GM18907 (cell line): ENCODE results near the gene NOD1.
"Not testable (repeated sequence)": the region's sequence is repeated elsewhere in the genome, so short reads cannot be mapped to it uniquely, and the experiment has no call there.

Experiments used
- ATAC-seq: cut with Tn5 transposase; IDR thresholded peaks from one replicate; pipeline ENCODE4 v1.9.1; 2021; ENCODE audit warnings: mild to moderate bottlenecking, moderate library complexity; ENCODE audit not compliant: unreplicated experiment

The NOD1 gene

DNA sequence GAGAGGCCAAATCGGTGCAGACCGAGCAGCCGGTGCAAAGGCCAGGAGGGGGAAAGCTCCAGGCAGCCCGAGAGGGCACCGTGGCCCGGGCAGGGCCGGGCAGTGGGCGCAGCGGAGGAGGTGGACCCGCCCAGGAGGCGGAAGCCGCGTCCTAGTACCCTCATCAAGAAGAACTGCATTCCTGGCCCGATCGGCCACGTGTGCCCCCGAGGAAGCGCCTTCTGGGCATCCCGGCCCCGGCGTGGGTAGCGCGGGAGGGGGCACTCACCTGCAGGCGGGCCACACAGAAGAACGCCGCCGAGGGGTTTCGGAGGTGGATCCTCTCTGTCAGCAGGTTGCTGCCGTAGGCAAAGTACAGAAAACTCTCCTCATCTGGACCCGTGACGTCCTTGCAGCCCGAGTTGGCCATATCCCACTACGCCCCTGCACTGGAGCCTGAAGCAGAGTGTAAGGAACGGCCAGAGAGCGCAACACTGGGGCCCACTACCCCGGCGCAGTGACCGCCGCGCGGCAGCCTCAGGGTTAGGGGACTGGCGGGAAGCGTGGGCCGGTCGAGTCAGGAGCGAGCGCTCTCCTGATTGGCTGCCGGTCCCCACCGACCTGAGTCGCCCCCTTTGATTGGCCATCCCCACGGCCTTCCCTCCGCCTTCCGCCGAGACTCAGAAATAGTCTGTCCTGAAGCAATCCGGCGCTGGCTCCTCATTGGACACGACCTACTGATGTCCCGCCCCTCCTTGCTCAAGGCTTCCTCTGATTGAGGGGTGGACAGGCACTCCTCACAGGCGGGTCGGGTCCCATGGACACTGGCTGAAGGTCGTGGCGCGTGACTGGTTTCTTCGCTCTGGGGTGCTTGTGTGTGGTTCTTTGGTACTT lies 26.0 kb upstream of the NOD1 start, which contains the start of gene GGCT:
Gene GGCT, minus strand, starts transcription at position 529 of the 873 bp plus-strand sequence. Its CDS starts 120 bp downstream, at position 409.
- peak; percentile 99 for ATAC-seq

DNA sequence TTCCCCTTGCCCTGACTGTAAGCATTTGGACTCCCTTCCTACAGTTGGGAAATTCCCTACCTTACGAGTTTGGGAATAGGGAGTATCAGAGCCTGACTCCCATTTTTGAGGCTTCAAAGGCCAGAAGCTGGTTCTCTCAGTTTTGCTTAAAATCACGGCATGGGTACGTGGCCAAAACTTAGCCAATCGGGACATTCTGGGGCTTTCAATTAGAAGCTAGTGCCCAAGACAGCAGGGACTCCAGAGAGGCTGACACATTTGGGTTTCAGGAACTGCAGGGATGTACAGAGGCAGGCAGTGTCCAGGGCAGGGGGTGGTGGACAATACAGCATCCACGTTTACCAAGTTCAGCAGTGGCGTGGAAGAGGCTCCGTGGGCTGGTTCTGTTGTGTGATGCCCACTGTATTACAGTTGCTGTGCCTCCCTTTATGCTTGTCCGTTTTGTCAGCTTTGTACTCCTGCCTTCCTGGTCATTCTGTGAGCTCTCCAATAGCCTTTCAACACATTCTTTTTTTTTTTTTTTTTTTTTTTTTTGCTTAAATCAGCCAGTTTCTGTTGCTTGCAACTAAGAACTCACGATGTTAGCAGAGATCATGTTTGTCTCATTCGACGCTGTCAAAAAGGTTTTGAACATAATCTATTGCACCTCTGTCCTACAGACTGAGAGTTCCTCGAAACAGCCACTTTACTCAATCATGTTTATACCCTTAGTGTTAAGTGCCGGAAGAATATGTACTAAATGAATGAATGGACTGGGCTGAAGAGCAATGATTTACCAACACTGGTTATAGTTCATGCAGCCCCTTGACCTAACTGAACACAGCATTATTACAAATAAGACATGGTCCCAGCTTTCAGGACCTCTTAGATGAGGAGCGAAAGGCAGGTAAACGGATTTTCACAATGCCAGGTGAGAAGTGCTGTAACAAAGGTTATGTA lies 25.0 kb upstream of the NOD1 start:
- no peak for ATAC-seq

DNA sequence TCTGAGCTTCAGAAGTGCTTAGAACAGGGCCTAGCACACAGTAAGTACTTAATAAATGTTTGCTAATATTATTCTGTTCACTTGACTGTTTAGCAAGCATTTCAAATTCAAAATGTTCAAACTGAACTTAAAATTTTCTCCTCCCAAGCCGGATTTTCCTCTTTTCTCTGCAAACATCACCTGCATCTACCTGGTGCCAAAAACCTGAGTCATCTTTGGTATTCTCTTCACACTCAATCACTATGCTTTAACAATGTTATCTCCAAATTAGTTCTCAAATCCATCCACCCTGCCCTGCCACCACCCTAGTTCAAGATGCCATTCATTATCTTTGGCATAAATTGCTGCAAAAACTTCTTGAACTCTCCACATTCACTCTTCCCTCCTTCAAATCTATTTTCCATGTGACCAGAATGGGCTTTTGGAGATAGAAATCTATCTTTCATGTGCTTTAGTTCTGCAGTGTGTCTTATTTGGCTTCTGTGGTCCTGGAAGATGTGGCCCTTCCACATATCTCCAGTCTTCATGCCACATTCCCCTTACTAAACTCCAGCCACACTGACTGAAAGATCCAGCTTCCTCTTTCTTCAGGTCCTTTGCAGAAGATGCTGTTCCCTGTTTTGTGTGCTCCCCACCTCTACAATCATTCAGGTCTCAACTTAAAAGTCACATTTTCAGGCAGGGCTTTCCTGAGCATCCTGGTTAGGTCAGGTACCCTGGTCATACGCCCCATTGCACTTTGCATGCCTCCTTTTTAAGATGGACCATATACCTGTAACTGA lies 24.1 kb upstream of the NOD1 start:
- ATAC-seq, result no peak

DNA sequence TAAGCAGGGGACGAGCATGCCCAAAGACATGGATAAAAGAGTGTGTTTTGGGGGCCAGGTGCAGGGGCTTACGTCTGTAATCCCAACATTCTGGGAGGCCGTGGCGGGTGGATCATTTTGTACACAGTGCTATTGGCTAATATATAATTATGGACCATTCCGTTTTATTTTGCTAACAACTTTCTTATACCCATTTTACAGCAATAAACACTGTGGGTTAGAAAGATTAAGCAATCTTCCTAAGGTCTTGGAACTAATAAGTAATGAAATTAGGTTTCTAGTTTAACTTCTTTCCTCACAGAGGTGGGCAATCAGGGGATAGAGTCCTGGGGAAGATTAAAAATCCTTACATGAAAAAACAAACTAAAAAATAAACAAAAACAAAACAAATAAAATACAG lies 22.7 kb upstream of the NOD1 start:
- no peak for ATAC-seq

DNA sequence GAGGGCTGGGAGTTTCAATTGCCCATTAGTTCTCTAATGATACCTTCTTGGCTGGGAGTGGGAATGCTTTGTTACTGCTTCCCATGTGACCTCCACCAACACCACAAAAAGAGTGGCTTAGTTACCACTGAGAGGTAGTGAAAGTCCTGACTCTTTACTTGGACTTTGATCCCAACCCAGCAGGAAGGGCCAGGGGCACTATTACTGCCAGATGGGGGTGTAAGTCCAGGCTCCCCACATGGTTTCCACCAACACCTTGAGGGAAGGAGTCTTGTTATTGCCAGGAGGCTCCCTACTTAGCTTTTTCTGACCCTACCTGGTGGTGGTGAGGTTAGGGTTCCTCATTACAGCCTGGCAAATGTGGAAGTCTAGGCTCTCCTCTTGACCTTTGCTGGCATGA lies 14.6 kb upstream of the NOD1 start:
- no peak for ATAC-seq

DNA sequence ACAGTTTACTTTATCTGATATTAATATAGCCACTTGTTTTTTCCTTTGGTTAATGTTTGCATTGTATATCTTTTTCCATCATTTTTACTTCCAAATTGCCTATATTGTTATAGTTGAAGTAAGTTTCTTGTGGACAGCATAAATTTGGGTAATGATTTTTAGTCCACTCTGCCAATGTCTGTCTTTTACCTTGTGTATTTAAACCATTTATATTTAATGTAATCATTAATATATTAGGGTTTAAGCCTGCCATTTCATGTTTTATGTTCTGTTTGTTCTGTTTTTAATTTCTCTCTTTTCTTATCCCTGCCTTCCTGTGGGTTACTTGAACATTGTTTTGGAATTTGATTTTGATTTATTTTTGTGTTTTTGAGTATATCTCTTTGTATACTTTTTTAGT lies 12.8 kb upstream of the NOD1 start:
- no peak for ATAC-seq

DNA sequence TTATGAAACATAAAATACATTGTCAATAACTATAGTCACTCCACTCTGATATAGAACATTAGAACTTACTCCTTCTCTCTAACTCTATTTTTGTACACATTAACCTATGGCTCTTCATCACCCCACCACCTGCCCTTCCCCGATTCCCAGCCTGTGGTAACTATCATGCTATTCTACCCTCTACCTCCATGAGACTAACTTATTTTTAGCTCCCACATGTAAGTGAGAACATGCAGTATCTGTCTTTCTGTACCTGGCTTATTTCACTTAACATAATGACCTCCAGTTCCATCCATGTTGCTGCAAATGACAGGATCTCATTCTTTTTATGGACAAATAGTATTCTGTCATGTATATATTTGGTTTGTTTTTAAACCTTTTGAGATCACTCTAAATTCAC lies 8.8 kb upstream of the NOD1 start:
- ATAC-seq, result no peak

DNA sequence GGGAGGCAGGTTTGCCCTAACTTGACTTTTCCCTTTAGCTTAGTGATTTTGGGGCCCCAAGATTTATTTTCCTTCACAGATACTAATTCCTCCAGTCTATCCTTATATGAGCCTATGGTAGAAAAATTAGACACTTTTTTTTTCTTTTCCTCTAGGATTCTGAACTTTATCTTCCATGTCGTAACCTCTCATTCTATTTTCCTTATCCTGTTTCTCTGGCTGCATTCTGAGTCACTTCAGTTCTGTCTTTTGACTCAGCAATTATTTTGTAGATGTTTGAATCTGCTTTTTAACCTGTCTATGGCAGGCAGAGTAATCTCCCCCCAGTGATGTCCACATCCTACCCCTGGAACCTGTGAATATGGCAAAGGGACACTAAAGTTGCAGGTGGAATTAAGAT lies 7.1 kb upstream of the NOD1 start:
- no peak for ATAC-seq

DNA sequence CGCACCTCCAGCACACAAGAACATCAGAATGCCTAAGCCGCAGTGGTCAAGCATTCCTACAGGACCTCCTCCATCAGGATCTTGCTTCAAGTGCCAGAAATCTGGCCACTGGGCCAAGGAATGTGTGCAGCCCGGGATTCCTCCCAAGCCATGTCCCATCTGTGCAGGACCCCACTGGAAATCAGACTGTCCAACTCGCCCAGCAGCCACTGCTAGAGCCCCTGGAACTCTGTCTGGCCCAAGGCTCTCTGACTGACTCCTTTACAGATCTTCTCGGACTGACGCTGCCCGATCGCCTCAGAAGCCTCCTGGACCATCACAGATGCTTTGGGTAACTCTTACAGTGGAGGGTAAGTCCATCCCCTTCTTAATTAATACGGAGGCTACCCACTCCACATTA lies 2.8 kb upstream of the NOD1 start:
- ATAC-seq, result not testable (repeated sequence)

DNA sequence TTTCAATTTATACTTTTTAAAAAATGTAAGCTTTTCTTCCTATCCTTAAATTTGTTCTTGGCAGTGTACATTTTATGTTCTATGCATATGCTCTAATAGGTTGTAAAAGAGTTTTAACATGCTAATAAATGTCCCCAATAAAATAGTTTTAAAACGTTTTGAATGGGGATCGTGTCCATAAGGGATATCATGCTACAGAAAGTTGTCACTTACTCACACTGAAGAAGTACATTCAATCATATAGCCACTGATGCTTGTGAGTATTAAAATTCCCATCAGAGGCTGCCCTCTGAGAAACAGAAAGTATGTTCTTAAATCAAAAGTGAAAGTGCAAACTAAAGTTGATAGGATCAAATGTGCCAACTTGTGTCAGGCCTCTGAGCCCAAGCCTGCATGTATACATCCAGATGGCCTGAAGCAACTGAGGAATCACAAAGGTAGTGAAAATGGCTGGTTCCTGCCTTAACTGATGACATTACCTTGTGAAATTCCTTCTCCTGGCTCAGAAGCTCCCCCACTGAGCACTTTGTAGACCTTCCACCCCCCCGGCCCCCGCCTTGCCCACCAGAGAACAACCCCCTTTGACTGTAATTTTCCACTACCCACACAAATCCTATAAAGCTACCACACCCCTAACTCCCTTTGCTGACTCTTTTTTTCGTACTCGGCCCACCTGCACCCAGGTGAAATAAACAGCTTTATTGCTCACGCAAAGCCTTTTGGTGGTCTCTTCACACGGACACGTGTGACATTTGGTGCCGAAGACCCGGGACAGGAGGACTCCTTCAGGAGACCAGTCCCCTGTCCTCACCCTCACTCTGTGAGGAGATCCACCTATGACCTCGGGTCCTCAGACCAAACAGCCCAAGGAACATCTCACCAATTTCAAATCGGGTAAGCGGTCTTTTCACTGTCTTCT lies 877 bp upstream of the NOD1 start:
- ATAC-seq, result no peak

DNA sequence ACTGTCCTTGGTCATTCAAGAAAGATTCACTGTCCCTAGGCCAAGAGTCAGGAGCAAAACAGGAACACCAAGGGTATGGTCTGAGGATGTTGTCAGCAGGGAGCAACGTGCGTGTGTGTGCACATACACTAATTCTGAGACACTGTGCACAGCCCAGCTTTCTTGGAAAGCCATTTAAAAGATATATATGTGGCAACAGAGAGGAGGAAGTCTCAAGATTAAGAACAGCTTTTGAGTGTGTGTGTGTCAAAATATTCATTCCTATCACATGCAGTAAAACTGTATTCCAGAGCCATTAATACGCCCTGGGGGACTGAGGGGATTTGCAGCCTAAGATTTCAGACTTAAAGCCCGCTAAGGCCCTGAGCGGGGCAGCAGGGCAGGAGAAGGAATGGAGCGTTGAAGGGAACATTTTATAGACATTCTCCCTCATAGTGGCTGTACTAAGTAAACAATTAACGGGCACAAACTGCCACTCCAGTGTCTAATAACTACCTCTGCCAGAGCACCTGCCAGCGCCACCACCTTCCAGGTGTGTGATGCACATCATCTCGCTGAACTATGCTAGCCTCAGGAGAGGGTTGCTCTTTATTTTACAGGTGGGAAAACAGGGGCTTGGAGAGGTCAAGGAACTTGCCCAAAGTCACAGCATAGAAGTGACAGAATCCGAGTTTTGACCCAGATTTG lies 2.0 kb downstream of the NOD1 start:
- no peak for ATAC-seq

DNA sequence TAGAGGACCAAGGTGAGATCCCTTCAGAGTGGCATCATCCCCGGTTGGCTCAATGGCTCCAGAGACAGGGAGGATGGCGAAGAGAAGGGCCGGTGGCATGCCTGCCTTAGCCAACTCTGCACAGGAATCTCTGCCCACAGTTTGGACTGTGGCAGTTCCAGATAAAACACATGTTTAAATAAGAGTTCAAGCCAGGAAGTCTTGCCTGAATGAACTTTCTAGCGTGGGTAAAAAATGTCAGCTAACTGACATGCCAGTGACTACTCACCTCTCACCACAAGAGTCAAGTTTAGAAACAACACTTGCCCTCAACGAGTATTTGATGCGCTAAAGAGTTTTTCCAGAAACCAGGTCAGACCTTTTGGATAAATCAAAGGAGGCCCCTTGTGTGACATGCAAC lies 3.0 kb downstream of the NOD1 start:
- no peak for ATAC-seq

DNA sequence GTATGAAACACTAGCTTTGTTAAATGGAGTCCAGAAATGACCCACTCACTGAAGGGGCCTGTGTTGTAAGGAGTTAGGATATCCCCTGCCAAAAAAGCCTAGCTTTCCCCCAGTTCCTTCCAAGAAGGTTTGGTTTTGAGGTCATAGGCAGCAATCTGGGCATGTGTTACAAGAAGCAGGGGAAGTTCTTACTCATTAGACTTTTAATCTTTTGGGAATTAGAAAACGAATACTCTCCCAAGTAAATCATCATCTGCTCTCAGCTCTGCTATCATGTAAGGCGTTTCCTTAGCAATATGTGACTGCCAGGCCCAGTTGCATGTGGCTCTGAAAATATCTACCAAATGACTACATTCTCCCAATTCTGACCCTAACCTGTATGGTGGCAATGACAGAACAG lies 3.7 kb downstream of the NOD1 start:
- no peak for ATAC-seq

DNA sequence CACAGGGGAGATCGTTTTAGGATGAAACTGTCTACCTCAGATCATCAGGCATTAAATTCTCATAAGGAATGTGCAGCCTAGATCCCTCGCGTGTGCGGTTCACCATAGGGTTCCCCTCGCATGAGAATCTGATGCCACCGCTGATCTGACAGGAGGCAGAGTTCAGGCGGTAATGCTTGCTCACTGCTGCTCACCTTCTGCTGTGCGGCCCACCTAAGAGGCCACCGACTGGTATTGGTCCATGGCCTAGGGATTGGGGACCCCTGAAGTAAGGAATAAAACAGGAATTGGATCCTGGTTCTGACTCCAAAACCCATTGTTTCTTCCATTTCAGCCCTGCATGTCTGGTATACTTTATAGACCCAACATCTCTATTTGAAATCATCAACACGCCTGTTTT lies 4.1 kb downstream of the NOD1 start:
- no peak for ATAC-seq

DNA sequence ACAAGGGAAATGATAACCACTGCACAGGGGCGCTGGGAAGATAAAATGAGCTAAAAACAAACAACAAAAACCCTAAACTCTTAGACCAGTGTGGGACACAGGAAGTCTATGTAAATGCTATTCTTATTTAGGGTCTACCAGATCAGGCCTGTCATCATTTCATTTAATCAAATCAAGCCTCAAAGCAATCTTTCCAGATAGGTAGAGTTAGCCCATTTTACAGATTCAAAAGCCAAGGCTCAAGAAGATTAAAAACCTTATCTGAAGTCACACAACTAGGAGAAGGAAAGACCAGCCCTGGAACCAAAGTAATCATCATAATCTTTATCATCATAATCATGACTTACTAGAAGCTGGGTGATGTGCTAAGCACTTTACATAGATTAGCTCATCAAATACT lies 4.7 kb downstream of the NOD1 start:
- ATAC-seq, result no peak

DNA sequence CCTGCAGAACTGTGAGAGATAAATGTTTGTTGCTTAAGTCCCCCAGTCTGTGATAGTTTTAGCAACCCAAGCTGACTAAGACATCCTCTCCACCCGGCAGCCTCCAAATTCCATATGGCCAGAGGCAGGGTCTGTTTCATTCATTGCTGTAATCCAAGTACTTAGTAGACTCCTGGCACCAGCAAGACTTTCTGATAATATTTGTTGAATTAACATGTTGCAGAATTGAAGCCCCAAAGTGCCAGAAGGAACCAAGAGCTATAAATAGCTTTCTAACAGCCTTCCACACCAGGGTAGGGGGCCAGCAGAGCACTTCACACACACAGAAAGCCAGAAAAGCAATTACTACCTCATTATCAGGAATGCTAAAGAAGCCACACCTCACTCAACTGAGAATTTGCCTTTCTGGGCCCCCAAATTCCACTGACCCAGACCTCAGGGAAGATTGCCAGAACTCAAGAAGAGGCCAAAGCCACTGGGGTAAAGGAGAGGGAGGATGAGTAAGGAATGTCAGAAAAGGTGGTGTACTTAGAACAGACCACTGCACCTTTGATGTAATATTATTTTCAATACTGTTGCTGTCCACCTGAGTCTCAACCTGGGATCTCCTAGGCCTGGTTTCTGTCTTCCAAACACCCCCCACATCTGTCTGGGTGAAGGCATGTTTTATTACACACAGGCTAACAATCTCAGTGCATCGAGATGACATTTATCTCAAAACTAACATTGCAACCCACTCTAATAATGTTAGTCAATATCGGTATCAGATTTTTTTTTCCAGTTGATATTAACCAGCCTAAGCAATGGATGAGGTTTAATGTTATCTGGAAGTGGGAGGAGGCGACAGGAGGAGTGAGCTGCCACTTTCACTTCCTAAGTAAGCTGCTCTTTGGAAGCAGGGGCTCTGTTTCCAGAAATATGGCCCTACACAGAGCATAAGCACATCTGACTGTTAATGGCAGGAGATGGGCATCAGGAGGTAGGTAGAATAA lies 5.5 kb downstream of the NOD1 start:
- ATAC-seq, result no peak

DNA sequence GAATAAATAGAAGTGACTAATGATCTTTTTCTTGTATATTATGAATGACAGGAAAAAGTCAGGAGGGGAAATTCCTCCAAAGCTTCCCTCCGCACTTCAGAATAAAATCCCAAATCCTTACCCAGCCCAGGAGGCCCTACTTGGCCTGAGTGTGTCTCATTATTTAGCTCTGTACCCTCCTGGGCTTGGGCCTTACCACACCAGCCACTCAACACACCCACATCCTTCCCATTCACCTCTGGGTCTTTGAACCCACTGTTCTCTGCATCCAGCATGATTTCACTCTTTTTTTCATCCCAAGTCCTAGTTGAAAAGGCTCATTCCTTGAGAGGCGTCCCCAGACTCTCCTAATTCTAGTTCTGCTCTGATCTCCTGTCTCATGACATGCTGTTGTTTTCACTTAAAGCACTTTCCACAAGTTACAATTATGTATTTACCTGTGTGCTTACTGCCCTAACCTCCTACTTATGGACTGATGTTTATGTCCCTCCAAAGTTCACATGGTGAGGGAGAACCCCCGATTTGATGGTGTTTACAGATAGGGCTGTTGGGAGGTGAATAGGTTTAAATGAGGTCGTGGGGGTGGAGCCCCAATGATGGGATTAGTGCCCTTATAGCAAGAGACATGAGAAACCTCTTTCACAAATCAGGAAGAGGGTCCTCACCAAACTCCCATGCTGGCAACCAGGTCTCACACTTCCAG lies 6.4 kb downstream of the NOD1 start:
- ATAC-seq, result no peak

DNA sequence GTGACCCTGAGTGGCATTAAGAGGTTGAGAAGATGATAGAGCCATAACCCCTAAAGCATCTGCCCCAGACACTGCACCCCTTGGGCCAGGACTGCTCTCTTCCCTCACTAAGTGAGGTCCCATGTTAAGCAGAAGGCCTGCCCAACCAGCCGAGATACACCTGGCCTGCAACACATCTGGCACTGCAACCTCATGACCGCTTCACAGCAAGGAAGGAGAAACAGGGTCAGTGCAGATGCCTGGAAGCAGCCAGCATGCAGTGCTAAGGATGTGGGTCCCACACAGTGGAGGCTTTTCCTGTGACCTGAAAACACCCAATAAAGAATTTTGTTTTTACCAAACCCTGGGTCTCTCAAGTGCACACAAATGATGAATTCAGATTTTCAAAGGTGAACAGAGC lies 7.4 kb downstream of the NOD1 start:
- no peak for ATAC-seq
